RWPE2 (cell line): ENCODE measurements around the gene PLEKHN1.

Experiments used
- ATAC-seq: fragments of 200-7000 bp; cut with Tn5 transposase; 3 replicates; pipeline ENCODE4 v1.9.1; 2021; ENCODE audit warnings: low read depth
- DNase-seq: peaks from one replicate; pipeline ENCODE4 v3.0.0-alpha.2; 2020; ENCODE audit warnings: low spot score
- H3K27ac ChIP-seq: fragments of 450-650 bp; 2 replicates; pipeline ENCODE4 v1.5.1; 2017; ENCODE audit warnings: mild to moderate bottlenecking; ENCODE audit not compliant: poor library complexity, severe bottlenecking
- H3K27me3 ChIP-seq: fragments of 250-450 bp; sonication (Bioruptor Pico); 2 replicates; pipeline ENCODE4 v1.5.1; 2021; ENCODE audit warnings: mild to moderate bottlenecking, moderate library complexity; ENCODE audit not compliant: insufficient read depth, poor library complexity, severe bottlenecking
- H3K36me3 ChIP-seq: fragments of 250-450 bp; sonication (Bioruptor Pico); 2 replicates; pipeline ENCODE4 v1.5.1; 2020; ENCODE audit warnings: low read depth, mild to moderate bottlenecking, moderate library complexity
- H3K4me1 ChIP-seq: fragments of 250-450 bp; sonication (Bioruptor Pico); 2 replicates; pipeline ENCODE4 v1.5.1; 2021; ENCODE audit warnings: mild to moderate bottlenecking, moderate library complexity; ENCODE audit not compliant: insufficient read depth, poor library complexity, severe bottlenecking
- H3K4me3 ChIP-seq: fragments of 250-450 bp; sonication (Bioruptor Pico); 2 replicates; pipeline ENCODE4 v1.5.1; 2021; ENCODE audit warnings: mild to moderate bottlenecking, moderate library complexity; ENCODE audit not compliant: severe bottlenecking
- H3K9me3 ChIP-seq: fragments of 250-450 bp; sonication (Bioruptor Pico); 2 replicates; pipeline ENCODE4 v1.5.1; 2021; ENCODE audit warnings: mild to moderate bottlenecking, moderate library complexity; ENCODE audit not compliant: severe bottlenecking
- TF ChIP-seq, protein P1 (sequence below): fragments of 450-650 bp; IDR thresholded peaks from one replicate; pipeline ENCODE4 v1.5.1; 2017; ENCODE audit warnings: mild to moderate bottlenecking, moderate library complexity; ENCODE audit not compliant: poor library complexity, severe bottlenecking

PLEKHN1 gene

DNA sequence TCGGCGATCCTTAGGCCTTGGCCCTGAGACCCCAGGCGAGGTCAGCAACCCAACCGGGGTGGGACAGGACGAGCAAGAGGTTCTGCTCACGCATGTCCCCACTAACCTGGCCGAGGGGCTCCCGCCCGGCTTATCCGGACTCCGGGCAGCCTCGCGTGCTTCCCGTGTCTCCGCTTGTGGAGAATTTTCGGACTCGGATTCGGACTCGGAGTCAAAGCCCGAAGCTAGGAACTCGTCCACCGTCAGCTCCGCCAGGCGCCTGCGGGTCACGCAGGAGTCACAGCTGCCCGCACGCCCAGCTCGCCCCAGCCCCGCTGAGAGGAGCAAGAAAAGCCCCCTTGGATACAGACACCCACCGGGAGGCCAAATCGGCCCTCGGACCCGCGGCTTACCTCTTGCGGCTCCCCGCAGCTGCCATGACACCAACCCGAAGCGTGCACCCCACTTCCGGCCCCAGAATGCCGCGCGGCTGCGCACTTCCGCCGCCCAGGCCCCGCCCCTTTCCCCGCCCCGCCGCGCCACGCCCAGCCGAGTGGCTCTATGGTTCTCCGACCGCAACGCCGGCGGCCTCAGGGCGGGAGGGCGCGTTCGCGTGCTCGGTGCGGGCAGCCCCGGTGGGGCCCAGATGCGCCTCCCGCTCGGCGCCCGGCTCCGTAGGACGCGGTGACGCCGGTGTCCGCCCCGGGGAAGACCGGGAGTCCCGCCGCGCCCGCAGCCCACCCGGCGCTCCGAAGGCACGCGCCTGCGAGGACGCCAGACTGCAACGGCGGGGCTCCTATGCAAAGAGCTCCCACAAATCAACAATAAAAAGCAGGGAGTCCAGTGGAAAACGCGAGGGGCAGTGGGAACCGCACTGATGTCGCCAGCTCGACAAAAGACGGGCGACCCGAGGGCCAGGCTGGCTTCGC is 7.2 kb upstream of the PLEKHN1 start, which contains the start of gene NOC2L:
NOC2L (minus strand) TSS at position 434 of the 908 bp plus-strand sequence; CDS start at position 418, 16 bp downstream.
- Histone ChIP-seq H3K36me3 (peaks cover 29% of the 10 kb centered on the region), H3K27ac (peak within 1 kb of the TSS; percentile 28)
- TF ChIP-seq, protein P1, sequence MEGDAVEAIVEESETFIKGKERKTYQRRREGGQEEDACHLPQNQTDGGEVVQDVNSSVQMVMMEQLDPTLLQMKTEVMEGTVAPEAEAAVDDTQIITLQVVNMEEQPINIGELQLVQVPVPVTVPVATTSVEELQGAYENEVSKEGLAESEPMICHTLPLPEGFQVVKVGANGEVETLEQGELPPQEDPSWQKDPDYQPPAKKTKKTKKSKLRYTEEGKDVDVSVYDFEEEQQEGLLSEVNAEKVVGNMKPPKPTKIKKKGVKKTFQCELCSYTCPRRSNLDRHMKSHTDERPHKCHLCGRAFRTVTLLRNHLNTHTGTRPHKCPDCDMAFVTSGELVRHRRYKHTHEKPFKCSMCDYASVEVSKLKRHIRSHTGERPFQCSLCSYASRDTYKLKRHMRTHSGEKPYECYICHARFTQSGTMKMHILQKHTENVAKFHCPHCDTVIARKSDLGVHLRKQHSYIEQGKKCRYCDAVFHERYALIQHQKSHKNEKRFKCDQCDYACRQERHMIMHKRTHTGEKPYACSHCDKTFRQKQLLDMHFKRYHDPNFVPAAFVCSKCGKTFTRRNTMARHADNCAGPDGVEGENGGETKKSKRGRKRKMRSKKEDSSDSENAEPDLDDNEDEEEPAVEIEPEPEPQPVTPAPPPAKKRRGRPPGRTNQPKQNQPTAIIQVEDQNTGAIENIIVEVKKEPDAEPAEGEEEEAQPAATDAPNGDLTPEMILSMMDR: no peak

GRCh38 chr1:959731-960362 is 6.4 kb upstream of the PLEKHN1 start:
- Histone ChIP-seq H3K36me3 (peaks cover 24% of the 10 kb centered on the region), H3K27ac (no peak overlapping the region), H3K27me3 (no peaks in the 10 kb centered on the region), H3K4me3 (peak overlapping the region; percentile 100), H3K4me1 (peaks cover 7% of the 10 kb centered on the region), H3K9me3 (no peaks in the 10 kb centered on the region)
- ATAC-seq (peak; percentile 6; the same call in 1 of the 3 replicates), DNase-seq (no peak)
- TF ChIP-seq, protein P1: no peak

More for the DNA sequence above, 7.2 kb upstream of the PLEKHN1 start, which contains the start of gene NOC2L:
- Histone ChIP-seq H3K4me1 (peaks cover 7% of the 10 kb centered on the region), H3K9me3 (no peaks in the 10 kb centered on the region), H3K27me3 (no peaks in the 10 kb centered on the region), H3K4me3 (peak within 1 kb of the TSS; percentile 100)
- DNase-seq: peak; percentile 87
- ATAC-seq: peak; percentile 86

DNA sequence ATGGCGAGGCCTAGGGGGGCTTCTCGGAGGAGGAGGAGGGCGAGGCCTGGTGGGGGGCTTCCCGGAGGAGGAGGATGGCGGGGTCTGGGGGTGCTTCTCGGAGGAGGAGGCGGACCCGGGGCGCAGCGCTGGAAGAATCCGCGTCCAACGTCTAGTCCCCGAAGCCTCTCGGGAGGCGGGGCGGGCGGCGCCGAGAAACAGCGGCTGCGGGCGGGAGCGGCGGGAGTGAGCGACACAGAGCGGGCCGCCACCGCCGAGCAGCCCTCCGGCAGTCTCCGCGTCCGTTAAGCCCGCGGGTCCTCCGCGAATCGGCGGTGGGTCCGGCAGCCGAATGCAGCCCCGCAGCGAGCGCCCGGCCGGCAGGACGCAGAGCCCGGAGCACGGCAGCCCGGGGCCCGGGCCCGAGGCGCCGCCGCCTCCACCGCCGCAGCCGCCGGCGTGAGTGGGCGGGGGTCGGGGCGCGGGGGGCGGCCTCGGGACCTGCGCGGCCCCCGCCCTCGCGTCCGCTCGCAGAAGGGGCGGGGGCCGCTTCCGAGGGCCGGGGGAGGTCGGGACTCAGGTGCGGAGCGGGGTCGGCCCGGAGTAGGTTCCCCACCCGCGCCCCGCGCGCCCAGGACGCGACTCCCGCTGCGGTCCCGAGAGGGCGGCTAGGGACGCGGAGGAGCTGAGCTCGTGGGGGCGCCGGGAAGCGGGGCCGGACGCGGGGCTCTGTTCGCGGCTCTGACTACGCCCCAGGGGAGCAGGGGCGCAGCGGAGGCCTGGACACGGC is 5.7 kb upstream of the PLEKHN1 start, which contains the start of gene KLHL17:
KLHL17 (plus strand) TSS at position 222 of the 769 bp plus-strand sequence; CDS start at position 332, 110 bp downstream.
- ATAC-seq (peak; percentile 69), DNase-seq (no peak)
- H3K9me3 ChIP-seq: no peaks in the 10 kb centered on the region
- H3K4me1 ChIP-seq: peaks cover 7% of the 10 kb centered on the region
- H3K4me3 ChIP-seq: peak within 1 kb of the TSS; percentile 100
- peaks cover 25% of the 10 kb centered on the region for H3K36me3 ChIP-seq
- peak within 1 kb of the TSS; percentile 38 for H3K27ac ChIP-seq
- TF ChIP-seq, protein P1: no peak
- H3K27me3 ChIP-seq: no peaks in the 10 kb centered on the region

GRCh38 chr1:961132-961669 is 5.1 kb upstream of the PLEKHN1 start:
- ATAC-seq (no peak), DNase-seq (no peak)
- no peaks in the 10 kb centered on the region for H3K9me3 ChIP-seq
- peak overlapping the region; percentile 100 for H3K4me3 ChIP-seq
- no peaks in the 10 kb centered on the region for H3K27me3 ChIP-seq
- H3K36me3 ChIP-seq: peaks cover 20% of the 10 kb centered on the region
- TF ChIP-seq, protein P1: no peak
- H3K4me1 ChIP-seq: peaks cover 7% of the 10 kb centered on the region
- peak overlapping the region; percentile 38 for H3K27ac ChIP-seq
